Stimulated activated CD8-positive, alpha-beta memory T cell treated with anti-CD3 and anti-CD28 coated beads, Interleukin-2, amount 100 ng/mL, for 48 hours (primary cell): Measurements from ENCODE around the gene GABRP.

Experiments
- DNase-seq, 2 donors: peaks; one replicate each; pipeline ENCODE4 v3.0.0-alpha.2; 2020; ENCODE audit warnings: low read depth in 2 of 2

GABRP gene

GRCh38 chr5:170861667-170861916, 78.1 kb downstream of the GABRP start:
- no peak for DNase-seq

GRCh38 chr5:170861917-170862766, 78.6 kb downstream of the GABRP start, which contains the start of gene RANBP17:
TSS of gene RANBP17 (plus strand) at chr5:170862018.
- no peak for DNase-seq

GRCh38 chr5:170863646-170864045, 80.1 kb downstream of the GABRP start:
- no peak for DNase-seq
